H9 (cell line): ENCODE results near the gene NCAM1. TPM values are rescaled to one million over a fixed set of nuclear protein-coding genes. Genes with fewer than 3 reads are reported as not detected.

Experiments used
- DNase-seq: peaks from one replicate; pipeline ENCODE4 v3.0.0-alpha.2; 2017
- H2AFZ ChIP-seq: one replicate; pipeline ENCODE4 v1.6.1; 2013; ENCODE audit warnings: mild to moderate bottlenecking, low read length, control low read depth, moderate library complexity
- H2AK5ac ChIP-seq: 2 replicates; pipeline ENCODE4 v1.6.1; 2013; ENCODE audit warnings: low read length, control low read depth, mixed read lengths; ENCODE audit not compliant: insufficient read length
- H2BK120ac ChIP-seq: one replicate; pipeline ENCODE4 v1.6.1; 2013; ENCODE audit warnings: low read depth, mild to moderate bottlenecking, low read length, control low read depth, inconsistent platforms; ENCODE audit not compliant: poor library complexity, severe bottlenecking
- H2BK12ac ChIP-seq: 2 replicates; pipeline ENCODE4 v1.6.1; 2013; ENCODE audit warnings: low read length, control low read depth, mixed read lengths, low read depth; ENCODE audit not compliant: insufficient read length
- H2BK15ac ChIP-seq: 2 replicates; pipeline ENCODE4 v1.6.1; 2013; ENCODE audit warnings: low read depth, low read length, control low read depth
- H2BK20ac ChIP-seq: one replicate; pipeline ENCODE4 v1.6.1; 2013; ENCODE audit warnings: low read depth, mild to moderate bottlenecking, low read length, control low read depth, inconsistent platforms; ENCODE audit not compliant: poor library complexity, severe bottlenecking
- H2BK5ac ChIP-seq: 2 replicates; pipeline ENCODE4 v1.6.1; 2013; ENCODE audit warnings: low read length, control low read depth, mixed read lengths; ENCODE audit not compliant: insufficient read length
- H3K14ac ChIP-seq: 2 replicates; pipeline ENCODE4 v1.6.1; 2013; ENCODE audit warnings: low read length, control low read depth; ENCODE audit not compliant: insufficient read depth
- H3K18ac ChIP-seq: 2 replicates; pipeline ENCODE4 v1.6.1; 2013; ENCODE audit warnings: low read depth, mild to moderate bottlenecking, mixed read lengths, low read length, control low read depth; ENCODE audit not compliant: insufficient read length
- H3K23ac ChIP-seq: 2 replicates; pipeline ENCODE4 v1.6.1; 2013; ENCODE audit warnings: low read length, control low read depth, mixed read lengths, low read depth; ENCODE audit not compliant: insufficient read length
- H3K23me2 ChIP-seq: 2 replicates; pipeline ENCODE4 v1.6.1; 2013; ENCODE audit warnings: low read depth, mild to moderate bottlenecking, mixed read lengths, low read length, control low read depth; ENCODE audit not compliant: insufficient read length, poor library complexity, severe bottlenecking
- H3K27ac ChIP-seq: 2 replicates; pipeline ENCODE4 v1.5.1; 2013; ENCODE audit warnings: low read length, control low read depth, mixed read lengths, low read depth; ENCODE audit not compliant: insufficient read length
- H3K27me3 ChIP-seq: 2 replicates; pipeline ENCODE4 v1.6.1; 2013; ENCODE audit warnings: low read length, control low read depth, inconsistent platforms; ENCODE audit not compliant: insufficient read depth
- H3K4ac ChIP-seq: 2 replicates; pipeline ENCODE4 v1.6.1; 2013; ENCODE audit warnings: low read depth, mild to moderate bottlenecking, control low read depth, inconsistent platforms, low read length, moderate library complexity
- H3K4me1 ChIP-seq: 2 replicates; pipeline ENCODE4 v1.6.1; 2013; ENCODE audit warnings: low read length, control low read depth, inconsistent platforms; ENCODE audit not compliant: insufficient read depth
- H3K4me2 ChIP-seq: 2 replicates; pipeline ENCODE4 v1.6.1; 2013; ENCODE audit warnings: low read length, control low read depth, mixed read lengths; ENCODE audit not compliant: insufficient read length, insufficient read depth
- H3K56ac ChIP-seq: 2 replicates; pipeline ENCODE4 v1.6.1; 2013; ENCODE audit warnings: low read depth, mild to moderate bottlenecking, mixed read lengths, low read length, control low read depth; ENCODE audit not compliant: insufficient read length
- H3K79me1 ChIP-seq: 2 replicates; pipeline ENCODE4 v1.6.1; 2013; ENCODE audit warnings: low read depth, mild to moderate bottlenecking, moderate library complexity, low read length, control low read depth, inconsistent platforms; ENCODE audit not compliant: insufficient read depth, poor library complexity, severe bottlenecking
- H3K79me2 ChIP-seq: 2 replicates; pipeline ENCODE4 v1.6.1; 2013; ENCODE audit warnings: low read length, control low read depth, inconsistent platforms; ENCODE audit not compliant: insufficient read depth
- H3K9ac ChIP-seq: 2 replicates; pipeline ENCODE4 v1.6.1; 2013; ENCODE audit warnings: low read length, control low read depth, mixed read lengths; ENCODE audit not compliant: insufficient read length; ENCODE audit errors: extremely low read depth
- H3K9me3 ChIP-seq: one replicate; pipeline ENCODE4 v1.6.1; 2013; ENCODE audit warnings: low read depth, low read length, inconsistent platforms; ENCODE audit not compliant: control insufficient read depth
- H3T11ph ChIP-seq: one replicate; pipeline ENCODE4 v1.6.1; 2013; ENCODE audit warnings: mild to moderate bottlenecking, low read length, control low read depth, inconsistent platforms
- H4K20me1 ChIP-seq: one replicate; pipeline ENCODE4 v1.6.1; 2013; ENCODE audit not compliant: control insufficient read depth, insufficient read length, insufficient read depth
- H4K5ac ChIP-seq: 2 replicates; pipeline ENCODE4 v1.6.1; 2013; ENCODE audit warnings: low read depth, mild to moderate bottlenecking, mixed read lengths, low read length, control low read depth; ENCODE audit not compliant: insufficient read length
- H4K8ac ChIP-seq: replicated peaks from 2 replicates; pipeline ENCODE4 v1.6.1; 2013; ENCODE audit warnings: low read length, control low read depth, mixed read lengths, low read depth; ENCODE audit not compliant: insufficient read length
- H4K91ac ChIP-seq: 2 replicates; pipeline ENCODE4 v1.6.1; 2013; ENCODE audit warnings: low read depth, mild to moderate bottlenecking, moderate library complexity, mixed read lengths, low read length, control low read depth; ENCODE audit not compliant: insufficient read length
- H3K27ac Mint-ChIP-seq, 3 experiments: 2 replicates in 2 of 3; 3 replicates in 1 of 3; pipeline ENCODE4 v1.8.0; 2020 to 2021; ENCODE audit warnings: mixed read lengths in 3 of 3, mild to moderate bottlenecking in 1 of 3, moderate library complexity in 1 of 3
- H3K27me3 Mint-ChIP-seq: 2 replicates; pipeline ENCODE4 v1.8.0; 2021; ENCODE audit warnings: low read depth, mild to moderate bottlenecking, moderate library complexity, mixed read lengths
- H3K36me3 Mint-ChIP-seq, 3 experiments: 2 replicates in 2 of 3; 3 replicates in 1 of 3; pipeline ENCODE4 v1.8.0; 2020 to 2021; ENCODE audit warnings: low read depth in 3 of 3, mixed read lengths in 3 of 3; ENCODE audit not compliant: insufficient read depth in 1 of 3
- H3K4me1 Mint-ChIP-seq, 2 experiments: 2 replicates each; pipeline ENCODE4 v1.8.0; 2020; ENCODE audit warnings: mixed read lengths in 2 of 2
- H3K4me3 Mint-ChIP-seq, 2 experiments: 2 replicates in 1 of 2; 3 replicates in 1 of 2; pipeline ENCODE4 v1.8.0; 2020 to 2021; ENCODE audit warnings: mild to moderate bottlenecking in 2 of 2, mixed read lengths in 2 of 2, moderate library complexity in 1 of 2
- H3K9me3 Mint-ChIP-seq, 2 experiments: 2 replicates in 1 of 2; 3 replicates in 1 of 2; pipeline ENCODE4 v1.8.0; 2020; ENCODE audit warnings: mild to moderate bottlenecking in 2 of 2, mixed read lengths in 2 of 2, moderate library complexity in 1 of 2
- CTCF ChIP-seq: fragments of 200-600 bp; sonication (generic); conservative IDR thresholded peaks from 3 replicates; pipeline ENCODE4 v1.8.0; 2021; ENCODE audit warnings: antibody characterized with exemption, mild to moderate bottlenecking
- WGBS: extraction: QIAGEN DNeasy Blood & Tissue Kit; methylation state at CpG from one replicate; pipeline ENCODE4 v1.1.7; 2013; ENCODE audit warnings: missing lambda C conversion rate, low lambda C conversion rate, mixed read lengths; ENCODE audit not compliant: insufficient read length; ENCODE audit errors: extremely low coverage; 5-methylcytosine and 5-hydroxymethylcytosine counted together
- total RNA-seq: library from RNA; stranded (reverse); gene quantifications from 2 replicates; pipeline ENCODE4 v1.2.1, GENCODE V29; 2021

The NCAM1 gene
- total RNA-seq, 1 experiment from 2014 or later = 2.5 TPM

- no peak overlapping the region for H3K27ac Mint-ChIP-seq
- Histone ChIP-seq H3K4me1 (no peaks in the 10 kb centered on the region), H3K9me3 (no peaks in the 10 kb centered on the region), H3K14ac (no peak overlapping the region; the same call in 1 of the 2 replicates), H3K4ac (no peak overlapping the region), H3K79me2 (no peaks in the 10 kb centered on the region), H2BK15ac (no peak overlapping the region), H2BK12ac (no peak overlapping the region), H2AFZ (no peak overlapping the region), H3K56ac (no peak overlapping the region), H2BK5ac (no peak overlapping the region), H3K9ac (no peak overlapping the region), H3K27me3 (no peaks in the 10 kb centered on the region), H4K20me1 (no peaks in the 10 kb centered on the region), H4K91ac (no peak overlapping the region), H2BK20ac (no peak overlapping the region), H4K5ac (no peak overlapping the region), H3K23me2 (no peaks in the 10 kb centered on the region), H3K23ac (no peak overlapping the region), H2AK5ac (no peak overlapping the region), H3K79me1 (no peaks in the 10 kb centered on the region), H3T11ph (no peak overlapping the region), H2BK120ac (no peak overlapping the region), H4K8ac (no peak overlapping the region), H3K27ac (no peak overlapping the region), H3K18ac (no peak overlapping the region), H3K4me2 (no peak overlapping the region)
- peaks cover 5 to 6% of the 10 kb centered on the region in 2 experiments for H3K4me1 Mint-ChIP-seq
- DNase-seq = no peak
- no CpG with 5 or more reads among the region's 13 CpGs for WGBS
- H3K27me3 Mint-ChIP-seq = no peaks in the 10 kb centered on the region; the same call in 1 of the 2 replicates
- no peaks in the 10 kb centered on the region for H3K9me3 Mint-ChIP-seq
- H3K4me3 Mint-ChIP-seq = no peak overlapping the region
- H3K36me3 Mint-ChIP-seq = no peaks in the 10 kb centered on the region
- TF ChIP-seq CTCF = no peak
These were observed 308.9 kb downstream of the NCAM1 start for GRCh38 chr11:113270080-113270479.
